Adrenal gland (tissue), 5 donors: Measurements from ENCODE around the gene ZC4H2.

Experiments
- POLR2A ChIP-seq, 2 donors: fragments of 450-650 bp; IDR thresholded peaks; one replicate each; pipeline ENCODE4 v1.6.1; 2017; ENCODE audit warnings: antibody characterized with exemption in 2 of 2, mild to moderate bottlenecking in 2 of 2, moderate library complexity in 1 of 2
- TF ChIP-seq, protein P1 (sequence below), 6 experiments: fragments of 450-650 bp in 4 of 6; fragments of 200-600 bp in 2 of 6; sonication (generic) in 1 of 6; IDR thresholded peaks; 1 replicate in 5 of 6; 2 replicates in 1 of 6; pipeline versions ENCODE4 v1.5.1 to v1.8.0; 2016 to 2021; ENCODE audit warnings: antibody characterized with exemption in 6 of 6, mild to moderate bottlenecking in 2 of 6, moderate library complexity in 1 of 6
- donor health status: DM: no; HTN: no; CAD: no.

DNA sequence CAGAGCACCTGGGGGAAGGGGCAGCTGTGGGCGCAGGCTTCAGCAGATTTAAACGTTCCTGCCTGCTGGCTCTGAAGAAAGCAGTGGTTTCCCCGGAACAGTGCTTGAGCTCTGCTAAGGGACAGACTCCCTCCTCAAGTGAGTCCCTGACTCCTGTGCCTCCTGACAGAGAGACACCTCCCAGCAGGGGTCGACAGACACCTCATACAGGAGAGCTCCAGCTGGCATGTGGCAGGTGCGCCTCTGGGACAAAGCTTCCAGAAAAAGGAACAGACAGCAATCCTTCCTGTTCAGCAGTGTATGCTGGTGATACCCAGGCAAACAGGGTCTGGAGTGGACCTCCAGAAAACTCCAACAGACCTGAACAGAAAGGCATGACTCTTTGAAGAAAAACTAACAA is 68.1 kb downstream of the ZC4H2 start:
- TF ChIP-seq, protein P1, sequence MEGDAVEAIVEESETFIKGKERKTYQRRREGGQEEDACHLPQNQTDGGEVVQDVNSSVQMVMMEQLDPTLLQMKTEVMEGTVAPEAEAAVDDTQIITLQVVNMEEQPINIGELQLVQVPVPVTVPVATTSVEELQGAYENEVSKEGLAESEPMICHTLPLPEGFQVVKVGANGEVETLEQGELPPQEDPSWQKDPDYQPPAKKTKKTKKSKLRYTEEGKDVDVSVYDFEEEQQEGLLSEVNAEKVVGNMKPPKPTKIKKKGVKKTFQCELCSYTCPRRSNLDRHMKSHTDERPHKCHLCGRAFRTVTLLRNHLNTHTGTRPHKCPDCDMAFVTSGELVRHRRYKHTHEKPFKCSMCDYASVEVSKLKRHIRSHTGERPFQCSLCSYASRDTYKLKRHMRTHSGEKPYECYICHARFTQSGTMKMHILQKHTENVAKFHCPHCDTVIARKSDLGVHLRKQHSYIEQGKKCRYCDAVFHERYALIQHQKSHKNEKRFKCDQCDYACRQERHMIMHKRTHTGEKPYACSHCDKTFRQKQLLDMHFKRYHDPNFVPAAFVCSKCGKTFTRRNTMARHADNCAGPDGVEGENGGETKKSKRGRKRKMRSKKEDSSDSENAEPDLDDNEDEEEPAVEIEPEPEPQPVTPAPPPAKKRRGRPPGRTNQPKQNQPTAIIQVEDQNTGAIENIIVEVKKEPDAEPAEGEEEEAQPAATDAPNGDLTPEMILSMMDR (IDR thresholded peaks at IDR 0.05) = no peak
- TF ChIP-seq POLR2A (IDR thresholded peaks at IDR 0.05) = no peak
